Neutrophil (primary cell): ENCODE results near the gene OSTF1.

Source experiments
- H3K27ac ChIP-seq: fragments of 200-600 bp; sonication (generic); 2 replicates; pipeline ENCODE4 v1.5.1; 2016; ENCODE audit warnings: mild to moderate bottlenecking, moderate library complexity
- H3K27me3 ChIP-seq: fragments of 200-600 bp; sonication (generic); 2 replicates; pipeline ENCODE4 v1.6.0; 2016; ENCODE audit warnings: mild to moderate bottlenecking
- H3K36me3 ChIP-seq: fragments of 200-600 bp; sonication (generic); 2 replicates; pipeline ENCODE4 v1.5.1; 2017
- H3K4me1 ChIP-seq, 2 experiments: fragments of 200-600 bp in 1 of 2; sonication (generic) in 1 of 2; 1 replicate in 1 of 2; 2 replicates in 1 of 2; pipeline versions ENCODE4 v1.5.1 to v1.6.1; 2013 to 2016; ENCODE audit warnings: low read depth in 1 of 2, low read length in 1 of 2, mild to moderate bottlenecking in 1 of 2, moderate library complexity in 1 of 2; ENCODE audit not compliant: control insufficient read depth in 1 of 2, insufficient read depth in 1 of 2
- H3K4me3 ChIP-seq, 2 experiments: fragments of 200-600 bp in 1 of 2; sonication (generic) in 1 of 2; 1 replicate in 1 of 2; 2 replicates in 1 of 2; pipeline ENCODE4 v1.5.1; 2013 to 2016; ENCODE audit warnings: low read depth in 1 of 2, low read length in 1 of 2, mild to moderate bottlenecking in 1 of 2, moderate library complexity in 1 of 2
- H3K9me3 ChIP-seq: fragments of 200-600 bp; sonication (generic); 2 replicates; pipeline ENCODE4 v1.5.1; 2016
- TF ChIP-seq, protein P1 (sequence below): fragments of 200-600 bp; sonication (generic); IDR thresholded peaks from 2 replicates; pipeline ENCODE4 v1.5.1; 2016; ENCODE audit warnings: antibody characterized with exemption

OSTF1 gene

DNA sequence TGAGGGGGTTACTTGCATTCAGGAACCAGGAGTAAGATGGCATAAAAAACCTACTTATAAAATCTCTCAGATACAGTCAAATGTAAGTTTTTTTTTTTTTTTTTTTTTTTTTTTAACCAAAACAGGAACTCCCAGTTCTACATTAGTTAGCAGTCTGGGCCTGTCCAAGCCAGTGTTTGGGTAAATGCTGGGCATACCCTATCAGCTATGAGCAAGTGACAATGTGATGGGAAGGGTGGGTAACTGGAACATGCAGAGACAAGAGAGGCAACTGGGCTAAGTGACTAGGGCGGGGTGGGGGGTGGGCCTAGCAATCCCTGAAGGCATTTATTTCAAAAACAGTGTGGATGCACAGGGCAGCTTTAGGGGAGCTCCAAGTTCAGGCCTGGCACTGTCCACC lies 2.7 kb upstream of the OSTF1 start:
- Histone ChIP-seq H3K27ac (peak overlapping the region; percentile 97), H3K9me3 (no peaks in the 10 kb centered on the region), H3K27me3 (no peaks in the 10 kb centered on the region), H3K36me3 (peaks cover 19% of the 10 kb centered on the region), H3K4me1 (peaks cover 36 to 41% of the 10 kb centered on the region in 2 experiments), H3K4me3 (peak overlapping the region in 1 of 2 experiments; percentile 98)
- TF ChIP-seq, protein P1, sequence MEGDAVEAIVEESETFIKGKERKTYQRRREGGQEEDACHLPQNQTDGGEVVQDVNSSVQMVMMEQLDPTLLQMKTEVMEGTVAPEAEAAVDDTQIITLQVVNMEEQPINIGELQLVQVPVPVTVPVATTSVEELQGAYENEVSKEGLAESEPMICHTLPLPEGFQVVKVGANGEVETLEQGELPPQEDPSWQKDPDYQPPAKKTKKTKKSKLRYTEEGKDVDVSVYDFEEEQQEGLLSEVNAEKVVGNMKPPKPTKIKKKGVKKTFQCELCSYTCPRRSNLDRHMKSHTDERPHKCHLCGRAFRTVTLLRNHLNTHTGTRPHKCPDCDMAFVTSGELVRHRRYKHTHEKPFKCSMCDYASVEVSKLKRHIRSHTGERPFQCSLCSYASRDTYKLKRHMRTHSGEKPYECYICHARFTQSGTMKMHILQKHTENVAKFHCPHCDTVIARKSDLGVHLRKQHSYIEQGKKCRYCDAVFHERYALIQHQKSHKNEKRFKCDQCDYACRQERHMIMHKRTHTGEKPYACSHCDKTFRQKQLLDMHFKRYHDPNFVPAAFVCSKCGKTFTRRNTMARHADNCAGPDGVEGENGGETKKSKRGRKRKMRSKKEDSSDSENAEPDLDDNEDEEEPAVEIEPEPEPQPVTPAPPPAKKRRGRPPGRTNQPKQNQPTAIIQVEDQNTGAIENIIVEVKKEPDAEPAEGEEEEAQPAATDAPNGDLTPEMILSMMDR, result no peak

DNA sequence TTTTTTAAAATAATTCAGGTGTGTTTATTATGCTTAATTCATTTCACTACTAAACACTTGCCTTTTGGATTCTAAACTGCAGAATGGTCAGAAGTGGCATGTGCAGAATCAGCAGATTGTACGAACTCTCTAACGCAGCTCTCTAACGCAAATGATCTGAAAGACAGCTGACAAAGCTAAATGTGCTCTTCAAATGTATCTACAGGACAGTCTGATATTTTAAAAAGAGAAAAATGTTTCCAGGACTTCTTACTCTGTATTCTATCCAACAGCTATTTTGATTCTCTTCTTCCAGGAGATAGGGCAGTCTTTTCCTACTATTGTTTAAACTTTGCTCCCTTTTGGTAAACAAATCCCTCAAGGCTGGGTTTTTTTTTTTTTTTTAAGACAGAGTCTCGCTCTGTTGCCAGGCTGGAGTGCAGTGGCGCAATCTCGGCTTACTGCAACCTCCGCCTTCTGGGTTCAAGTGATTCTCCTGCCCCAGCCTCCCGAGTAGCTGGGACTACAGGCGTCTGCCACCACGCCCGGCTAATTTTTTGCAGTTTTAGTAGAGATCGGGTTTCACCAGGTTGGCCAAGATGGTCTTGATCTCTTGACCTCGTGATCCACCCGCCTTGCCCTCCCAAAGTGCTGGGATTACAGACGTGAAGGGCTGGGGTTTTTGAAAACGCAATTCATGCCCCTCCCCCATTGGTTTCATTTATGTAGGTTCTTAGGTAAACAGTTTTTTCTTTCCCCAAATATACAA lies 1.6 kb upstream of the OSTF1 start:
- Histone ChIP-seq H3K27me3 (no peaks in the 10 kb centered on the region), H3K4me1 (peaks cover 47 to 52% of the 10 kb centered on the region in 2 experiments), H3K27ac (peak overlapping the region; percentile 97), H3K4me3 (peak overlapping the region; percentile 98), H3K36me3 (peaks cover 8% of the 10 kb centered on the region), H3K9me3 (no peaks in the 10 kb centered on the region)
- TF ChIP-seq, protein P1, result no peak

DNA sequence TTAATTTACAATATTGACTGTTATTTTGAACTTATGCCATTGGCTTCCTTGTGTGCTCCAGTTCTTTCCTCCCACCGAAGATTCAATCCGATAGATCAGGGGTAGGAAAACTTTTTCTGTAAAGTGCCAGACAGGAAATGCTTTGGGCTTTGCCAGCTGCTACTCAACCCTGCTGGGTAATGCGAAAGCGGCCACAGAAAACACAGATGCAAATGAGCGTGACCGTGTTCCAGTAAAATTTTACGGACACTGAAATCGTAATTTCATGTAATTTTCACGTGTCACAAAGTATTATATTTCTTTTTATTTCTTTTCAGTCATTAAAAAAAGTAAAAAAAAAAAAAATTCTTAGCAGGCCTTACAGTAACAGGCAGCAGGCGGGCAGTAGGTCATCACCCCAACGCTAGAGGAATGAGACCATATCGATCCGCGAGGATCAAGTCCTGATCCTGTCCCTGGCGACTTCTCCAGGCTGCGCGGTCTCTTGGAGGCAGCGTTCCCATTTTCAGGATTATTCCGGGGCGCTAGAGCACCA lies 958 bp upstream of the OSTF1 start:
- peak overlapping the region; percentile 98 for H3K4me3 ChIP-seq
- no peaks in the 10 kb centered on the region for H3K27me3 ChIP-seq
- peak overlapping the region; percentile 97 for H3K27ac ChIP-seq
- H3K36me3 ChIP-seq, result peaks cover 7% of the 10 kb centered on the region
- peaks cover 53 to 58% of the 10 kb centered on the region in 2 experiments for H3K4me1 ChIP-seq
- no peaks in the 10 kb centered on the region for H3K9me3 ChIP-seq
- TF ChIP-seq, protein P1, result no peak

DNA sequence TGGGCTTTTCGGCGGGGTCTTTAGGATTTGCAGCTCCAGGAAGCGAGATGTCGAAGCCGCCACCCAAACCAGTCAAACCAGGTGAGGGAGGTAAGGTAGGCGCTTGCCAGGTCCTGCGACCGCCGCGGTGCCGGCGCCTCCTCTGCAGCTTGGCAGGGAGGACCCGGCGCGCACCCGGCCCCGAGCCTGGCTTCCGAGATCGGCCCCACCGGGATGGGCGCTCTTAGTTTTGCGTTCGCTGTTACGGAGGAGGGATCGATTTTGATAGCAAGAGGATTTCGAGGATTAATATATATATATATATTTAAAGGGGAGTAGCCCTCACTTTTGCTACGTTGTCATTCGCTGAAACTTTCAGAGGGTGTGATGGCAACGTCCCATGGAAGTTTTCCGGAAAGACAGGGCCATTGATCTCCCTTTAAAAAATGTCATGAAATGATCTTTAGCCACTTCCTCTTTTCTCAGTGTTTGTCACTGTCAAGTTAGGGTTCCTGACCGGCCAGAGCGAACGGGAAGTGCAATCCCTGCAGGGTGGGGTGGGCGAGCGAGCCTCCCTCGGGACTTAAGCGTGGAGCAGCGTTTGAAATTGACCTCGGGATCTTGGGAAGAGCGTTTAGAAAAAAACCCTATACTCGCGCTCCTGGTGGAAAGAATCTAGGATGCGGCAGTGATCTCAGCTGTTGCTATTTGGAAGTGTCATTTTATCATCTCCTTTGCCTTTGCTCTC lies 495 bp downstream of the OSTF1 start:
- Histone ChIP-seq H3K27me3 (no peaks in the 10 kb centered on the region), H3K27ac (peak overlapping the region; percentile 97), H3K4me3 (peak overlapping the region; percentile 98), H3K4me1 (peaks cover 68 to 72% of the 10 kb centered on the region in 2 experiments), H3K36me3 (no peaks in the 10 kb centered on the region), H3K9me3 (no peaks in the 10 kb centered on the region)
- TF ChIP-seq, protein P1, result no peak

DNA sequence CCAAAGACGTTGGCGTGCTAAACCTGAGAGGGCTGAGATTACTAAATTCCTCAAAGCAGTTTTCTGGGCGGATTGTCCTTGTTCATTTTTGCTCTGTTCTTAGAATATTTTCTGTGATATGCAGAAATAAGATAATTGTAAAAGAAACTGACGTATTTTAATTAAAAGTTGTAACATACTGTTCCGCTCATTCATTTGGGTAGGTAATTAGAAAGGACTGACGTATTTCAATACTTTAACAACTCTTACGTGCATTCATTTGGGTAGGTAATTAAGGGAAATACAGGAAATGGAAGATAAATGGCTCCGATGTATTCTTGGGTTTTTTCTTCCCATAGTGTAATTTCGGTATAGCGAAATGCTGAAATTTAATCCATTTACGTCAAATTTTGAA lies 1.1 kb downstream of the OSTF1 start:
- no peaks in the 10 kb centered on the region for H3K9me3 ChIP-seq
- no peaks in the 10 kb centered on the region for H3K27me3 ChIP-seq
- TF ChIP-seq, protein P1, result no peak
- peak overlapping the region; percentile 97 for H3K27ac ChIP-seq
- no peaks in the 10 kb centered on the region for H3K36me3 ChIP-seq
- H3K4me3 ChIP-seq, result peak overlapping the region; percentile 98
- peaks cover 73 to 78% of the 10 kb centered on the region in 2 experiments for H3K4me1 ChIP-seq
